ENCODE measurements around the gene DNASE1.
"Not testable (repeated sequence)": the region's sequence is repeated elsewhere in the genome, so short reads cannot be mapped to it uniquely, and the experiment has no call there.

Gene DNASE1

DNA sequence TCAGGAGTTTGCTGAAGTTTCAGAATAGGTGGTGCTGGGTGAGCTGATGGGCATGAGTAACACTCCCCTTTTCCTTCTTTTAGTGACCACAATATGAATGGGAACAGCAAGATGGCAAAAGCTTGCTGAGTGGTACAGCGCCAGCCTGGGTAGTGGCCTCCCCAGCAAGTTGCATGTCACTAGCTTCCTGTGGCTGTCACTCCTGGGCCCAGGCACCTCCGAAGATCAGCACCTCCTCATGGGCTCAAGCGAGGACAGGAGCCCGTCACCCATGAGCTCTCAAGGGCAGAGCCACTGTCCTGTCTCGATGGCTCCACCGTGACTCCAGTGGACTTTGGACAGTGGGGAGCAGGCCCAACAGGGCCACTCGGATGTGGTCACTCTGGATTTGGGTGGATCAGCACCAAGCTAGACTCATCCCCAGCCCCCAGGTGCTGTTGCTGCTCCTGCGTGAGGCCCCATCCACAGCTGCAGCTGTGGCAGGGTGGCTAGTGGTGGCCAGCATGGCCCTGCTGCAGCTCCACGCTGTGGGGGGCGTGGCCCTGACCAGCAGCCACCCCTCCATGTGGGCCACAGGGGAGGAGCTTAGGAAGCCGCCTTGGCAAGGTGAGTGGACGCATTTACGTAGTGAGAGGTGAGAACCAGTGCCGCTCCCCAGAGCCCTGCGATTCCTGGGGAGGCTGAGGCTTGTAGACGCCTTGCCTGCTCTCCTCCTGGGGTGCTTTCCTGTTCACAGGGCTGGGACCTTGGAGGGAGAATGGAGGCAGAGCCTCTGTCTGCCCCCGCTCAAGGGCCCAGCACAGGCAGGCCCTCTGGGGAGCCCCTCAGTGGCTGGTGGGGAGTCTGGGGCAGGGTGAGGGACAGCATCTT, 13.6 kb upstream of the DNASE1 start:
- no peak for DNase-seq (ENCODE audit: extremely low read depth in 1 of 2, low read depth in 1 of 2)

- DNase-seq (ENCODE audit: extremely low read depth in 1 of 2, low read depth in 1 of 2), result no peak
Observed at GRCh38 chr16:3641801-3642396, 12.6 kb upstream of the DNASE1 start.

- no peak for DNase-seq (ENCODE audit: extremely low read depth in 1 of 2, low read depth in 1 of 2)
Observed at GRCh38 chr16:3642397-3643094, 11.9 kb upstream of the DNASE1 start.

GRCh38 chr16:3643095-3643730, 11.3 kb upstream of the DNASE1 start:
- no peak for DNase-seq (ENCODE audit: extremely low read depth in 1 of 2, low read depth in 1 of 2)

- no peak for DNase-seq (ENCODE audit: extremely low read depth in 1 of 2, low read depth in 1 of 2)
Observed at GRCh38 chr16:3645108-3645503, 9.4 kb upstream of the DNASE1 start.

DNA sequence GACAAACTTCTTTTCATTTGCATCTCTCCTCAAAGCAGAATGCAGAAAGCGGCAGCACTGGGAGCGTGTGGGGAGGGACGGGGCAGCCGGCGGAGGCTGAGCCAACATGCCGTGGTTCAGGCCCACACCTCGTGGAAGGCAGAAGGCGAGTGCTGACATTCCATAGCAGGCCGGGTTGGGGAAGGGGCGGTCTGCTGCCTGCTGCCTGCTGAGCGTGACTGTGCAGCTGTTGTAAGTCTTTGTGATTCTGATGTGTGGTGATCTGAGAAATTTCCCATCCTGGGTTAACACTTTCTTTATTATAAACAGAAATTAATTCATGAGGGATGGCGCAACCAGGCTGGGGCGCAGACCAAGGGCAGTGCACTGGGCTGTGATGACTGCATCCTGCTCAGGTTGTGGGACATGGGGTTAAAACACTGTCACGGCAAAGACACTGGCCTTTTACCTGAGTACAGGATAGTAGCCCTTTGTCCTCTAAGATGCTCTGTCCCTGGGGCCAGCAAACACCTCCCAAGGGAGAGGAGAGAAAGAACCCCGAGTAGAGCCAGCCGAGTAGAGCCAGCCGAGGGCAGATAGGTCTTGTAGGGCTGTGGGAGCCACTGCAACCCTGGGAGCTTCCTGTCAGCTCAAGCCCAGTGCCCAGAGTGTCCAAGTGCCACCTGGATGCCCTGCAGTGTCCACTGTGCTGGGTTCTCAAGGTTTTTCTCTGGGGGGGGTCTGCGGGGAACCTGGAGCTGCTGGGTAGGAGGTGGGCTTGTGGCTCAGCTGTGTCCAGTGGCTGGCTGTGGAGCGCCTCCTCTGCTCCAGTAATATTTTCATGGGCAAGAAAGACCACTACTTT, 8.8 kb upstream of the DNASE1 start:
- DNase-seq (ENCODE audit: extremely low read depth in 1 of 2, low read depth in 1 of 2), result no peak

GRCh38 chr16:3646348-3646920, 8.1 kb upstream of the DNASE1 start:
- DNase-seq (ENCODE audit: extremely low read depth in 1 of 2, low read depth in 1 of 2), result no peak

DNA sequence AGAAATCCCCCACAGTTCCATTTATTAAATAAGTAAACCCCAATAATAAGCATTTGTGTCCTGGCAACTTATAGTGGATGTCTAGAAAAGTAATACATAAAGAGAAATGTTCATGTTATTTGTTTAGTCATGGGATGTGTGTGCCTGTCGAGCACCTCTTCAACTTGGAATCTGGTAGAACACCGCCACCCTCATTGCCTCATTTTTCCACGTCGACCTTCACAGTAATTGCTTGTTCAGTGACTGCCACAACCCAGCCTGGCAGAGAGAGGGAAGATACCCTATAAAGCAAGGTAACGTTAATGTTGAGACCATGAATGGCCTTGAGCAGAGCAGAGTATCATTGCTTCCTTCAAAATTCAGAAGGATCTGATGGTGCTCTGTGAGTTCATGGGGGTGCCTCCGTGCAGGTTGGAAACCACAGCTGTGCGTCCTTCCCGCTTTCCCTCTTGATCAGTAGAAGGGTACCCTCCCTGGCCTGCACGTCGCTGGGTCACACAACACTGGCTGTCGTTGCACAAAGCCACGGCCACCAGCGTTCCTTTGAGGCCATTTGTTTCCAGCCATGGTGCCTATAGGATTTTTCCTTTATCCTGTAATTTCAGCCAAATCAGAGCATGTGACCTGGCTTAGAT, 3.7 kb upstream of the DNASE1 start:
- no peak for DNase-seq (ENCODE audit: extremely low read depth in 1 of 2, low read depth in 1 of 2)

GRCh38 chr16:3651461-3652372, 2.8 kb upstream of the DNASE1 start:
- no peak for DNase-seq (ENCODE audit: extremely low read depth in 1 of 2, low read depth in 1 of 2)

DNA sequence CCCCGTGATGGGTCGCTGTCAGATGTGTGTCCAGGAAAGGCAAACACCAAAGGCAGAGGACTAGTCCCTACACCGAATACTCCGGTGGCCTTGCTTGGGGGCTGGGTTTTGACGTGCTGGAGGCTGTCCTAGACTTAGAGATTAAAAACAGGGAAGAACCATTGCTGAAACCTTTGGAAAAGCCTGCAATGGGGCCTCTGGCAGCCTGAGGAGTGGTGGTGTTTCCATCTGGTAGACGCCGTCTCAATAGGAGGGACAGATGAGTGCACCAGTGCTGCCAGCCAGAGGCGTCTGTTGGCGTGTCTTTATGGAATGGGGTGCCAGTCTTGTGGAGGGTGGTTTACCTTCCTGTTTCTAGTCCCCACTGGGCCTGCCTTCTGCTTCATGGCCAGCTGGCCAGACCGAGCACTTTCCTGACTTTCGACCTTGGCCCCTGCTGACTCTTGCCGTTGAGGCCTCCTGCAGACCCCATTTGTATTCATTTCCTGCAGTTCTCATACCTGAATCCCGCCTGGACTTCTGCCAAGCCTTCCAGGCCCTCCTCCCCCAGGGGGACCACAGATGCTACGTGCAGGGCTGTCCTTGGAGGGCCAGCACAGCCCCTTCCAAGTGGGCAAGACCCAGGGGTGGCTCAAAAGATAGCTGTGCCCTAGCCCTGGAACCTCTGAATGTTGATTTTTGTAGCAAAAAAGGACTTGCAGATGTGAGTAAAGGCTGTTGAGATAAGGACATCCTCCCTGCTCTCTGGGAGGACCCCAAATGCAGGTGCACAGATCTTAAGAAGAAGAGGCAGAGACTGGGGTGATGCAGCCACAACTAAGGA, 1.9 kb upstream of the DNASE1 start:
- DNase-seq (ENCODE audit: extremely low read depth in 1 of 2, low read depth in 1 of 2), result no peak

- DNase-seq (ENCODE audit: extremely low read depth in 1 of 2, low read depth in 1 of 2), result no peak
Observed at GRCh38 chr16:3655030-3655395, 522 bp downstream of the DNASE1 start.

GRCh38 chr16:3655396-3656159, 1.1 kb downstream of the DNASE1 start:
- DNase-seq (ENCODE audit: extremely low read depth in 1 of 2, low read depth in 1 of 2), result no peak

- not testable (repeated sequence) for DNase-seq (ENCODE audit: extremely low read depth in 1 of 2, low read depth in 1 of 2)
Observed at GRCh38 chr16:3656160-3656490, 1.6 kb downstream of the DNASE1 start.

GRCh38 chr16:3656491-3657468, 2.3 kb downstream of the DNASE1 start:
- no peak for DNase-seq (ENCODE audit: extremely low read depth in 1 of 2, low read depth in 1 of 2)

DNA sequence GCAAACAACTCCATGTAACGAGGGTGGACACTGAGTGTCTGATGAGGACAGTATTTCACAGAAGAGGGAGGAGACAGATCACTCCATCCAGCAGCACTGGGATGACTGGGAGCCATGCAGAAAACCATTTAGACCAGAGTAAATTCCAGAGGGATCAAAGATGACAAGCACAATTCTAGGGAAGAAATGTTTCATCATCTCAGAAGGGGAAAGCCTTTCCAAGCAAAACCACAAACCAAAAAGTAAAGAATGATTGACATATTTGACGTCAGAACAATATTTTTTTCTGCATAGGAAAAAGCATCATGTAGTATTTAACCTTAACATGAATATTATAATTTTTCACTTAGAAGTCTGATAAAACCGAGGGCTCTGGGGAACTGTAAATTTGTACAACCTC, 4.8 kb downstream of the DNASE1 start:
- DNase-seq (ENCODE audit: extremely low read depth in 1 of 2, low read depth in 1 of 2), result no peak

DNA sequence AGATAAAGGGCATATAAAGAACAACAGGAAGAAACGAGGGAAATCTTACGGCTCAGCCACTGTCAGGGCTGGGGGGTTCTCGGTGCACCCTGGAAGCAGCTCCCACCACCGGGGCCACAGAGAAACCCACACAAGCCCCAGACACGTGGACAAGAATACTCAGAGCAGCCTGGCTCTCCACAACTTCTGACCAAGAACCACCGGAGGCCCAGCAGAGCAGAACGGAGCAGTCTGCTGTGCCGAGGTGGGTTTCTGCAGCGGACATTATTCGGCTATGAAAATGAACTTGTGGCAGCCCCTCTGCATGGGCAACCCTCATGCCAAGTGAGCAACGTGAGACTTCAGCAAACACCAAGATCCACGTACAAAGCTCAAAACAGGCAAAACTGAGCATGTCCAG, 6.8 kb downstream of the DNASE1 start:
- DNase-seq (ENCODE audit: extremely low read depth in 1 of 2, low read depth in 1 of 2), result no peak

Data from activated CD8-positive, alpha-beta memory T cell treated with anti-CD3 and anti-CD28 coated beads for 1 hour (primary cell).